Left colon (tissue), 2 donors: ENCODE data around the gene LARGE1. TPM values are rescaled to one million over a fixed set of nuclear protein-coding genes. Genes with fewer than 3 reads are reported as not detected.
"Not testable (repeated sequence)": the region's sequence is repeated elsewhere in the genome, so short reads cannot be mapped to it uniquely, and the experiment has no call there.

Experiments
- ATAC-seq: fragments of 200-7000 bp; cut with Tn5 transposase; one replicate; pipeline ENCODE4 v1.9.1; 2020; ENCODE audit warnings: mild to moderate bottlenecking, moderate library complexity
- DNase-seq, 2 donors: peaks; one replicate each; pipeline ENCODE4 v3.0.0-alpha.2; 2020
- intact Hi-C, 2 donors: fragments of 100-400 bp; cut with DNase I in 1 of 2; cut with micrococcal nuclease in 1 of 2; formaldehyde crosslinking; loops; one replicate each; pipeline versions ENCODE4 v1.11.2 to v1.14.0; 2022; cut with DNase I, micrococcal nuclease
- total RNA-seq, 2 donors: library from RNA; stranded (reverse); fragmentation: NEBNext Ultra II Directional; extraction: Animal tissue kit (Norgen Biotek cat#: 25700); gene quantifications; one replicate each; pipeline ENCODE4 v1.2.1, GENCODE V29; 2021
- donor health status: DM: no; HTN: no; CAD: no.
- donor health status: DM: yes; HTN: yes; CAD: no.

The LARGE1 gene
- total RNA-seq, 2 donors from 2014 or later, result 51.6 to 69.6 TPM

DNA sequence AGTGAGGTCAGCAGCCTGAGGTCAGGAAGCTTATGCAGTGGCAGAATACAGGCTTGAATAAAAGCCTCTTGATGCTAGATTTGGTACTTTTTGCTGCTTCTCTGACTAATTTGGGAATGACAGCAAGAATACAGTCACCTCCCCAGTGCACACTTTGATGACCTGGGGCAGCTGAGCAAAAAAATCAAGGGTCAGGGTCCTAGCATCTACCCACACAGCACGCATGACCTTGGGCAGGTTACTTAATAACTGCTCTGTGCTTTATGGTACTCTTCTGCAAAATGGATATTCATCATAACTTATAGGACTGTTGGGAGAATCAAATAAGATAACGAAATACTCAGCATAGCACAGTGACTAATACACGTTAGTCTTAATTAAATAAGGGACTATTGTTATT is 518.0 kb downstream of the LARGE1 start:
- no peak for ATAC-seq
- intact Hi-C loops, result no loop called here
- no peak for DNase-seq

DNA sequence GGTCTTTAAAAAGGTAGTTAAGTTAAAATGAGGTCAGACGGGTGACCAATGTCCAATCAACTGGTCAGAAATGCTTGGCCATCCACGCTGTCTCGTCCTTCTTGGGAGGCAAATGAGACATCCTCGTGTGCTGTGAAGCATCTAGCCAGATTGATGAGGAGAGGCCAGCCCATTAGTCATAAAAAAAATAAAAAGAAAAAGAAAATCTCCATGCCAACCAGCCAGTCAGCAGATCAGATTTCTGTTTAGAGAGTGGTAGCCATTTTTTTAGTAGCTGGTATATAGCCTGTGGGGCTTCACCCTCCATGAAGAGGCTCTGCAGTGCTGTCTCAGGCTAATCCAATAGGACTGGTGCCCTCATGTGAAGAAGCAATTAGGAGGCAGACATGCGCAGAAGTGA is 519.0 kb downstream of the LARGE1 start:
- intact Hi-C loops, result no loop called here
- no peak for DNase-seq
- ATAC-seq, result no peak

DNA sequence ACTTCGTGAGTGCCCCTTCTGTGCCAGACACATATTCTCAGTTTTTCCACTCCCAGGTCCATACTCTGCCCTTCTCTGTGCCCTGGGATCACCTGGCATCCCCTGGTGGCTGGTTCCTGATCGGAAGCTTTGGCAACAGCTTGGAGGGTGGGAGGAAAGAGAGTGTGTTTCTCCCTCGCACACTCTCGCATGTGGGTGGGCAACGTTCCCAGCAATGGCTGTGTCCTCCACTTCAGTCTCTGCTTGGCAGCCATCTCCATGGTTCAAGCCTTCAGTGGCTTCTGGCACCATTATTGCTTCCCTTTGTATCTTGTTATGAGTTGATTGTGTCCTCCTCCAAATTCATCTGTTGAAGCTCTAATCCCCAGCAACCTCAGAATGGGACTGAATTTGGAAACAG is 519.4 kb downstream of the LARGE1 start:
- intact Hi-C loops, result no loop called here
- DNase-seq, result no peak
- ATAC-seq, result no peak

DNA sequence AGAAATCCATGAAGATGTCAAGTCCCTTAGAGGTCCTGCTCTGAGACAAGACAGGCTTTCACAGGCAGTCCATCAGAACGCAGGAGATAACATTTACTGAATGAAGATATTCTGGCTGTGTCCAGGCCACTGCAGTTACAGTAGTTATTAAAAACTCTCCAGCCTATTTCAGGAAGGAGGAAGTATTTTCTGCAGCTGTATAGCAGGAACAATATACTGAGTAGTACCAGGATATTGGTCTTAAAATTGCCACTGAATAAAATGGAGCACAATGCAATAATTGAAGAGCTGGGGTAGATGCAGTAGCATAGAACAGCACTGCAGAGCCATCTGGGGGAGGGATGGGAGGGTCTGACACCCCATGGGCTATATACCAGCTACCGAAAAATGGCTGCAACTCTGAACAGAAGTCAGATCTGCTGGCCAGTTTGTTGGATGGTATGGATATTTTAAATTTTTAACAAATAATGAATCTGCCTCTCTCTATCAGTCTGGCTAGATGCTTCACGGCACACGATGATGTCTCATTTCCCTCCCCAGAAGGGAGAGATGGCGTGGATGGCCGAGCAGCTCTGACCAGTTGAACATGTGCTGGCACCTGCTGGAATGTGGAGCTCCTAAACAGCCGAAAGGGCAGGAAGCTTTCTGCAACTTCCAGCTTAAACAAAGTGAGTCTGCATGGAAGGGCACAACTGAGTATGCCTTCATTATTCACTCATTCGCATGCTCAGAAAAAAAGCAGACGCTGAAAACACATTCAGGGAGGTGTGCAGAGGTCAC is 520.0 kb downstream of the LARGE1 start:
- intact Hi-C loops, result no loop called here
- ATAC-seq (peak; percentile 92), DNase-seq (no peak)

DNA sequence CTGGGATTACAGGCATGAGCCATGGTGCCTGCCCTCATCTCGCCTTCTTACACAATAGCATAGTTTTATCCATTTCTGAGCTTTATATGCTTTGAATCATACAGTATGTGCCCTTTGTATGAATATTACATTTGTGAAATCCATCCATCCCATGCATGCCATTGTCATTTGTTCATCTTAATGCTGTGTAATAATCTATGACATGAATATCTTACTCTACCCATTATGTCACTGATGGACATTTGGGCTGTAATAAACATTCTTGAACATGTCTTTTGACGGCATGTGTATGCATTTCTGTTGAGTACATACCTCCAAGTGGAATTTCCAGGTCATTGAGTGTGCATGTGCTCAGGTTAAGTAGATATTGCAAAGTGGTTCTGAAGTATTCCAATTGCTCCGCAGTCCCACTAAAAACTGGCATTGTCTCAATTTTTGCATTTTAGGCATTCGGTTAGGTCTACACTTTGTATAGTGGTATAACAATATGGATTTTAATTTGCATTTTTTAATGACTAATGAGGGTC is 522.8 kb downstream of the LARGE1 start:
- ATAC-seq (no peak), DNase-seq (no peak)
- intact Hi-C loops, result no loop called here

DNA sequence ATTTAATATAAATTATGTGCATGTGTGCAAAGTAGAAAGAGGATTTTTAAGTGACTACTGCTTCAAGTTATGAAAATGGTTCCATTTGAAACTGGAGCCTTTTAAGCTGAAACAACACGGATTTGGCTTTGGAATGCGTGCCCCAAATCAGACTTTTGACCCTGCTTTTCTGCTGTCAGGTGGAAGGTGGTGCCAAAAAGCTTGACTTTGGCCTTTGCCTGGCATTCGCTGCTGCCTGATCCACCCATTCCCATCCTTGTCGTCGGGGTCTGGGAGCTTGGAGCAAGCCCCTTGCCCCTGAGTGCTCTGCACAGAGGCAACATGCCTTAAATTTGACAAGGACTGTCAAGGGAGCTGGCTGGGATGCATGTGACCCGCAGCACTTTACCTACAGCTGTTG is 526.8 kb downstream of the LARGE1 start:
- DNase-seq, result no peak
- ATAC-seq, result no peak
- intact Hi-C loops, result no loop called here

DNA sequence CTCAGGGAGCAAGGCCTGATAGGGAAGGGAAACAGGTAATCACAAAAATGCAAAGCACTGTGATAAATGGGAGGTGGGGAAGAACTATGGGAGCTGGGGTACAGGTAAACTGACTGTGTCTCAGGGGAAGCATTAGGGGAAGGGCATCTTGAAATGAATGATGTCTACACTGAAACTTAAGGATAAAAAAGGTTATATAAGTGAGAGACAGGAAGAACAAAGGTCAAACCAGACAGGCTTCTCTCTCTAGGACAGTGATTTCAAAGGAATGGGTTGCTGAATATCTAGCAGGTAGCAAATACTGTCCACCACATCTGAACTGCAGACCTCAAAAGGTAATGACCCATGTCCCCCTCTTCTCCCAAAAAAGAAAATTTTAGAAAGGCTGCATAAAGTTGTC is 529.0 kb downstream of the LARGE1 start:
- DNase-seq (no peak), ATAC-seq (peak; percentile 68)
- intact Hi-C loops, result no loop called here

DNA sequence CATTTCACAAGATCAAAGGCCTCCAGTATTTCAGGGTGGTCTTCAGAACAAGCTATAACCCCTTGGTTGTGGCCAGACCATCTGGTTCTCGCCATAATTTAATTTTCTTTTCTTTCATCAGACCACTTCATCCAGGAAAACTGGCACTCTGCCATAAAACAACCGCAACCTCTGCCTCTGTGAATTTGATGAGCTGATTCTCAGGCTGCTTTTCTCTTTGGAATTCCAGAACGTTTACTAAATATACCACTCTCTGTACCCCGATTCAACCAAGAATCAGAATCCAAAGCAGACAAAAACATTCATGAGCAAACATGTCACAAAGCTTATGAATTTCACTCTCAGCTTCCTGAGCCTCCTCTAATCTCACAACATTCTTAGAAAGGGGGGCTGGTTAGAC is 530.3 kb downstream of the LARGE1 start:
- ATAC-seq (no peak), DNase-seq (no peak)
- intact Hi-C loops, result no loop called here

DNA sequence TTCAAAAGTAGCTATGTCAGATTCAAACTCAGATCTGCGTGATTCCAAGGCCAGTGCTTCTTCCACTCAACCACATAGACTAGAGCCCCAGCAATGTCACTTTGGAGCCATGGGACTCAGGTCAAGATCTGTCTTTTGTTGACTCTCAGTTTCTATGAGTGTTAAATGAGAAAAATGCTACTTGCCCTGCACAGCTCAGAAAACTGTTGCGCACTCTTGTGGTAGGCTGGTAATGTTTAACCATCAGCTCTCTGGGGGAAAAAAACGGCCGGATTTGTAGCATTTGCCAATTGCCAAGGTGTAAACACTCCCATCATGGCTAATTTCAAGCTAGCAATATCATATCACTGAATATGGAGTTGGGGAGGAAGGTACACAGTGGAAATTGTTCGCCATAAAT is 534.0 kb downstream of the LARGE1 start:
- intact Hi-C loops, result no loop called here
- ATAC-seq (no peak), DNase-seq (no peak)

DNA sequence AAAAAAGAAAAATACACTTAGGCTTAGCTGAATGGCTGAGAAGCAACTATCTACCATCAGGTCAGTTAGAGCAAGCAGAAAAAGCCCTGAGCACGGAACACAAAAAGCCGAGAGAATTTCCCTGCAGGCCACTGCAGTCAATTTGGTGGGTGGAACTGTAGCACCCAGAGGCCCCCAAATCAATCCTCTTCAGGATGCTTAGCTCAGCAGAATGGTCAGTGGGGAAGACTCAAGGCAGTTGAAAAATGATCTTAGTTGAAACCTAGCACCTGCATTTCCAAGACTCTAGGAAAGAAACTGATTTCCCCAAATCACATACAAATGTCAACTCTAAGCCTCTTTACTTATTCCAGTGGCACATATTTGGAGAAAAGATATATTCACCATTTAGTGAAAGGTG is 534.7 kb downstream of the LARGE1 start:
- DNase-seq, result no peak
- intact Hi-C loops, result no loop called here
- no peak for ATAC-seq

DNA sequence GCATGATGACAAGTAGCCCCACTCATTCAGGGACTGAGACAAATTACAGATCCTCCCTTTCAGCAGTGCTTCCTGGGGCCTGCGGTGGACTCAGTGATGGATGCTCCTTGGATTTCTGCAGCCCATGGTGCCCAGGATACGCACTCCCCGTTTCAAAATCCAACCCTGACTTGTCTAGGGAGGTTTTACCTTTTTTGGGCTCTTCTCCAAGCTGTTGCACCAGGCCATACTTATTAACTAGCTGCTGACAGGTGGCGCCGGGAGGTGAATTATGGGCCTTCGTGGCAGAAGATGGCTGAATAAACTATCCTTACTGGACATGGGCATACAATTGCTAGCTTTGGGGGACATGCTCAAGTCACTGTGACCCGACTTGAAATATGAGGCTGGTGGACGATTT is 537.8 kb downstream of the LARGE1 start:
- intact Hi-C loops, result no loop called here
- no peak for DNase-seq
- ATAC-seq, result no peak

DNA sequence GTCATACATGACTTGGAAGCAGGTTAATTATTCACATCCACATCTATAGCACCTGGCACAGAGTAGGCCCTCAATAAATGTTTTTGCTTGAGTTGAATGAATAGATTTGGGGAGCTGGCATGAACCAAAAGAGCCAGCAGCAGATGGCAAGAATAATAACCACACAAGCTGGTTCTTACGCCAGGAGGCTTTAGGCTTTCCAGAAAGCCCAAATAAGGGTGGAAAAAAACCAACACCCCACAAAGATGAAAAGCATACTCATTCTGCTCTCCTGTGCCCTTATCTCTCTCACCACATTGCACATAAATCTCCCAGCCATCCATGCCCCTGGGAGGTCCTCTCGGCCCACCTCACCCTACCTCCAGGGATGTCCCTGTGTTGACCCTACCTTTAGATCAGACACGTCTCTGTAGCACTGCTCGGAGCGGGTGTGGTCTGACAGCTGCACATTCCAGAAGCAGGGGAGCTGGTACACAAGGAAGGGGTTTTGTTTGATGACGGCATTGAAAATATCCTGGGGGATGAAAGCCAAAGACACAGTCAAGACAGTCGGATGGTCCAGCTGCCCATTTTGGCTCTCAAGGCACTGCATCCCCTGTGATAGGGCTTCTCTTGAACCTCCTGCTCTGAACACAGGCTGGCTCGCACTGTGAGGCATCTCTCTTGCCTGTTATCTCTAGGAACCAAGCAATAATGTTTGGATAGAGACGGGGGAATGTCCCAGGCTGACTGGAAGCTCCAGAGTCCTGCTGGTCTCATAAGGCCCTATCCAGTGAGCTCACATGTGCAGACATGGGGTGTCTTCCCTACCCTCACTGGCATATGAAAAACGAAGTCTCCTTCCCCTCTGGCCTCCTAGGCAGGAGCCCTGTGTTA is 538.5 kb downstream of the LARGE1 start:
- no peak for ATAC-seq
- DNase-seq, result no peak
- intact Hi-C loops, result no loop called here

DNA sequence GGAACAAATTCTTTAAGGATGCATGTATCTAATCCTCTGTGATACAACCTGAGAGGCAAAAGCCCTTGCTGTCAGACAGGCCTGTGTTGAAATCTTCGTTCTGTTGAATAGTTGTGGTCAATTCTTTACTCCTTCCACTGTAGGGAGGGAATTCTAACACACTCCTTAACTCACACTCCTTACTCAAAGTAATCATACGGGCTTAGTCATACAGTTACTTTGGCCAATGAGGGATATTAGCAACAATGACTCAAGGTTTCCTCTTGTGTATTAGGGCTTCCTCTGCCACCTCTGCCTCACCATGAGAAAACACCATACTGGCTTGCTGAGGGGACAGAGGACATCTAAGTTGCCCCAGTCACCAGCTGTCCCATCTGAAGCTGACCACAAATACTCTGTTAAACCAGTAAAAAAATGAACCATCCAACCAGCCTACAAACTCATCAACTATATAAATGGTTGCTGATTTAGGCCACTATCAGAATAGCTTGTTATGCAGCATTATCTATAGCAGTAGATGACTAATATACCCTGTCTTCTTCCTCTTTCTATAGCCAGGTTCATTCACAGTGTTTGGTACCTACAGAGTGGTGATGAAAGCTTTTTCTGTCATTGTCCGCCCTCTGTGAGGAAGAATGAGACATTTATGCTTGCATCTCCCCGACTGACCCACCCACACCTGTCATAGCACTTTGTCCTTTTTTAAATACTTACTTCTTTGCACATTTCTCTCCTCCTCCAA is 539.3 kb downstream of the LARGE1 start:
- ATAC-seq, result no peak

DNA sequence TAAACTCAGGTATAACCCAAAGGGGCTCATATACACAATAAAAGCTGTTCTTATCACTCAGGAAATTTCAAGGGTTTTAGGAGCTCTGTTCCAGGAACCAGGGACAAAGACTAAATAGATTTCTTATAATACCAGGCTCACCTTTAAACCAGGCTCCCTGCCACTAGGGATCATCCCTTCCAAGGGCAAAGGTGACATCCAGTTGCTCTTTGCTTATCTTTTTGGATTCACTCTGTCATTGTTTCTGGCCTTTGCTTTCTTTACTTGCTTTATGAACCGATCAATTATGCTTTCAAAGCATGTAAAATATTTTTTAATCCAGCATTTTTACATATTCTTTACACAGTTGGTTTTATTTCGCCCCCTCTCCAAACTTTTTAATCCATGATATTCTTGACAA is 540.4 kb downstream of the LARGE1 start:
- ATAC-seq, result no peak
- no peak for DNase-seq
- intact Hi-C loops, result no loop called here

More for the DNA sequence above, 539.3 kb downstream of the LARGE1 start:
- intact Hi-C loops, result no loop called here
- DNase-seq, result no peak

DNA sequence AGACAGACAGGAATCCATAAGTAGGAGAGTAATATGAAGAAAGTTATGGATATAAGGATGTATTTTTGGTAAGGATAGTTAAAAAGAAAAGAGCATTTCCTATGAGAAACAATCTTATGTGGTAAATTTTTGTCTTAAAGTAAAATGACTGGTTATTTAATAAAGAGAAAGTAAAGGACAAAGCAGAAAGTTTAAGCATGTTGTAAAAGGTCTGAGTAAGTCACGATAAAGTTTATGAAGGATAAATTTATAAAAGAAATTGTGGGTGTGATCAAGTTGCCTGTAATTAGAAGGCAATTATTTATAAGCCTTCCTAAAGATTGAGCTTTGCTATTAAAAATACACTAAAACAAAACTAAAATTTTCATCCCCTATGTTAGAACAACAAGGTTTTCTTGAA is 547.4 kb downstream of the LARGE1 start:
- intact Hi-C loops, result no loop called here
- no peak for DNase-seq
- ATAC-seq, result no peak

DNA sequence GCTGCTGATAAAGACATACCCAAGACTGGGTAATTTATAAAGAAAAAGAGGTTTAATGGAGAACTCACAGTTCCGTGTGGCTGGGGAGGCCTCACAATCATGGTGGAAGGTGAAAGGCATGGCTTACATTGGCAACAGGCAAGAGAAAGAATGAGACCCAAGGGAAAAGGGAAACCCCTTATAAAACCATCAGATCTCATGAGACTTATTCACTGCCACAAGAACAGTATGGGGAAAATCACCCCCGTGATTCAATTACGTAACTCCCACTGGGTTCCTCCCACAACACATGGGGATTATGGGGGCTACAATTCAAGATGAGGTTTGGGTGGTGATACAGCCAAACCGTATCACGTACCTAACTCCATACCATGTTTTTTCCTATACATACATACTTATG is 557.0 kb downstream of the LARGE1 start:
- ATAC-seq, intact Hi-C loops, DNase-seq: not testable (repeated sequence)

DNA sequence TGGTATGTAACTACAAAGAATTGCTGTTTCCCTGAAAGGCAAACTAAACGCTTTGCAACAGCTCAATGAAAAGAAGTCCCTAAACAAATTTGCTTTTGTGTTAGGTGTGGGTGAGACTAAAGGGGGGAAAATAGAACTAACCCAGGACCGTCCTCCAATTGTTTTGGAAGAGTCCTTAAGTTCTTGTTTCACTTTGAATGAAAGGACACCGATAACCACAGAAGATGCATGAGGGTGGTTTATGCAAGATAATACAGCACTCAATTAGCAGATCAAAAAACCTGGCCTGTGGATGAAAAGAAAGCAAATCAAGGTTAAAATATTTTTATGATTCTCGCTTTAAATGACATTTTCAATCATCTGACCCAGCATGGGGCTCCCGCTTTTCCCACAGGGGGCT is 557.6 kb downstream of the LARGE1 start:
- no peak for DNase-seq
- intact Hi-C loops, result no loop called here
- no peak for ATAC-seq

DNA sequence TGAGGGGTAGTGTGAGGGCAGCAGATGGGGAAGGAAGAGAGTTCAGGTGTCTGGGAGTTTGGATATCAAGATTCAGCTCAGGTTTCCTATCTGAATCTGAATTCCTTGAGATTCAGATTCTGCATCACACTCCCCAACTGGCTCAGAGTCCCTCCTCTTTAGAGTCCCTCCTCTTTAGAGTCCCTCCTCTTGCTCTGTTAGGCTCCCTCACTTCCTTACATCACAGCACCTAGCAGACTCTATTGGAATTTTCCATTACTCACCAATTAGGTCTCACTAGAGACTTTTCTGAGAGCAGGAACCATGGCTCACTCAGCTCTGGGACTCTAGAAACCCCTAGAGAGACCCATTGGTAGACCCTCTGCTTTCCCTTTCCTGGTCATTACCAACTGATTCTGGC is 558.7 kb downstream of the LARGE1 start:
- DNase-seq, result no peak
- intact Hi-C loops, result no loop called here
- ATAC-seq, result no peak

DNA sequence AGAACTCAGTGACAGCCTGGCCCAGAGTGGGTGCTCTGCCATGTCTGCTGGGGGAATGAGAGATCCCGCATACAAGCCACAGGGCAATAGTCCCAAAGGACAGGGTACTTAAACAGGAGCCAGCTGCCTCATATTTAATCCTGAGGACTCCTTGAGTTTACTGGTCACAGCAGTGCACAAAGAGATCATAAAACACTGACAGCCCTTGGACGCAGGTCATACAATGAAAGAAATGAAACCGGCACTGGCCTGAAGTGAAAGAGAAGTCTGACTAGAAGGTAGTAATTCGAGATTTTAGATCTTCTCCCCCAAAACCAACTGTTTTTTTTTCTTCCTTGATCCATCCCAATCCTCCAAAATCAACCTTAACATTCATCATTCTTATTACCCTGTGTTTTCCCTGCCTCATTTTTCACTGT is 562.3 kb downstream of the LARGE1 start:
- intact Hi-C loops, result no loop called here
- ATAC-seq (peak; percentile 59), DNase-seq (no peak)
